Measurements from ENCODE around the gene CDH6.

Gene CDH6

DNA sequence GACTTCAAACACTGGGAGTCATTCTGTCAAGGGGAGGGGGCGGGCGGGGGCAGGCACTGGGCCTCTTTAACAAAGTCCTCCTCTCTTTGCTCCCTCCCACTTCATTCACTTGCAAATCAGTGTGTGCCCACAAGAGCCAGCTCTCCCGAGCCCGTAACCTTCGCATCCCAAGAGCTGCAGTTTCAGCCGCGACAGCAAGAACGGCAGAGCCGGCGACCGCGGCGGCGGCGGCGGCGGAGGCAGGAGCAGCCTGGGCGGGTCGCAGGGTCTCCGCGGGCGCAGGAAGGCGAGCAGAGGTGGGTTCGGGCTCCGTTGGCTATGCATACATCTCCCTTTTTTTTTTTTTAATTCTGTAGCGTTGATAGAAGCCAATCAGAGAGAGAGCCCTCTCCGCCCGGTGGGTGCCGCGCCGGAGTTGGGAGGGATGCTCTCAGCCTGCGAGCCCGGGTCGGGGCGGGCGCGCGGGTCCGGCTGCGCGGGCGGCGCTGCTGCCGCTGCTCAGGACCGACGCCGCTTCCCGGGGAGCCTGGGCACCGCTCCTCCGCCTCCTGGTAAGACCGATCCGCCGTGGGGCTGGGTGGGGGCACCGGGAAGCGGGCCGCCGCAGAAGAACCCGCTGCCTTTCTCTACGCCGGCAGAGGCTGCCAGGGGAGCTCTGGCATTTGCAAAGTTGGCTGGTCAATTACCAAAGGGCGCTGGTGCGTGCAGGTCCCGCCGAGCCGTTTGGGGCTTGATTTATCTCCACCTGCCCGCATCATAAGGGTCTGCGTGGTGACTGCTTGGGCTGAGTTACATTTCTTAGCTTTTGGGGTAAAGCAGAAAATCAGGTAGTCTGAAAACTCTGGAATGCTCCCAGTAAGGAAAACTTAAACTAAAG, at the start of gene CDH6:
Gene CDH6 (plus strand): TSS at position 96 of the 877 bp plus-strand sequence. CDS start 73,788 bp downstream, outside the sequence.
- DNase-seq: peak in 45 of 58 donors; percentile 5 to 69 (median 37)

GRCh38 chr5:31144364-31144763, 49.1 kb upstream of the CDH6 start:
- no peak for DNase-seq

DNA sequence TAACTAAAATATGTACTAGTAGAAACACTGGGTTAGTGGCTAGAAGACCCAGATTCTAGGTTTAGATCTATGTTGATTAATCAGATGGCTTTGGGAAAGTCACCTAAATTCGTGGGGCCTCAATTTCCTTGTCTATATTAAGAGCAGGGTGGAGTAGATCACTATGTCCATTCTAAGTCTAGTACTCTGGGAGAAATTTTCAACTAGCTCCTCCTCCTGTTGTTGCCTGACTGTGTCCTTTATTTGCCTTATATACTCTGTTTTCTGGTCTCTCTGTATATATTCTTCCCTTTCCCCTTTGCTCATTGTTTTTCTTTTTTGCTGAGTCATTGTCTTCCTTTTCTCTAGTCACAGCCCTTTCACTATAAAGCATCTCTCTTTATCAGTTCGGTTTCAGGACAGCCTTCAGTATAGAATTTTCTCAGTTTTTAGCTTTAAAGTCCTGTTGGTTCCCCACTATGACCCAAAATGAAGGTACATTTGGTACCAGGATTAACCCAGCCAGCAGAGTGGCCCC, 44.5 kb upstream of the CDH6 start:
- no peak for DNase-seq

- DNase-seq: no peak
Observed at GRCh38 chr5:31153521-31153920, 40.0 kb upstream of the CDH6 start.

DNA sequence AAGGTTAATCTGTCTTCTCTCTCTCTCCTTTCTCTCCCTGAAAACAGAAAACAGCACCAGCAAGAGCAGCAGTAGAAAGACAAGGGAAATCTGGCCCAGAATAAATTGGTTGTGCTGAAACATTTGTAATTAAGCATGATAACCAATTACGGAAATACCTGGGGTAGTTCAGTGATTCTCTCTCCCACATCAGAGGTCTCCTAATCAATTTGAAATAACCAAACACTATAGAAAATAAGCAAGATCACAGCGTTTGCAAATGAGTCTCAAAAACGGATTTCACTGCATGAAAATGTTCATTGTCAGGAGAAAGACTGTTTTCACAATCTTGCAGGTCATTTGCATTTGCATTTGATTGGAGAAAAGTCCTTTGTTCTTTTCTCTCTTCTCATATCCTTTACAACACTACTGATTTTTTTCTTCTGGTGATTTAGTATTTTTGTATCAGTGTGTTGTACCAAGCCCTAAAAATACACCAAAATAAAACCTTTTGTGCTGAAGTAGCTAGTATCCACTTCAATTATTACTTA, 36.8 kb upstream of the CDH6 start:
- DNase-seq: no peak

GRCh38 chr5:31157720-31158119, 35.8 kb upstream of the CDH6 start:
- DNase-seq: no peak

DNA sequence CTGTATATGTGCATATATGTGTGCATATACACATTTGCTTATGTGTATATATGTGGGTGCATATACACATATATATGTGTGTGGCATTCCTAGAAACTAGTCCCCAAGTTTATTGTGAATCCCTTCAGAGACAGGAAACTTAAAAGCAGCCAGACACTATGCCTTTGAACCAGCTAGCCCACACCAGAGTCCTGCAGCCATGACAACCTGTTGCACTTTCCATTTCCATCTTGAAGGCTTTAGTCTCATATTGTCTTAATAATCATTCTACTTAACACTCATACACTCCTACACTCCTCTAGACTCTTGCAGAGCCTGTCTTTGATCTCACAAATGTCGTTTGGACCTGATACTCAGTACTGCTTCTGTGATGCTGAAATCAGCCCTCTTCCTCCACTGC, 34.8 kb upstream of the CDH6 start:
- no peak for DNase-seq

DNA sequence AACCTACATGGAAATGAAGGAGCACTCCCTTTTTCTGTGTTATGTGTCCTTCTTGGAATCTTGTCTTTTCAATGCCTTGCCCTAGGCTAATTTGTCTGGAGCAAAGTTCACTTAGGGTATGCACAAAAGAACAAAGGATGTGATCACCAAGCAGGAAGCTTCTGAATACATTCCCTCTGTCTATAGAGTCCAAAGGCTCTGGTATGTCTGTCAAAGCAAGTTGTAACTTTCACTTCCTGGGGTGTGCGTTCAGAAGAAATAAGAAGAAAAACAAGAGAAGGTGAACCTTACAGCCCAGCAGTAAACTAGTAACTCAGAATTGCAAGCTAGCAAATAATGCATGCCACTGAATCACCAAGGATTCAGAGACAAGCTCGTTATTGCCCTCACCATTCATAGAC, 31.7 kb upstream of the CDH6 start:
- no peak for DNase-seq

- no peak for DNase-seq
Observed at GRCh38 chr5:31165729-31166128, 27.8 kb upstream of the CDH6 start.

GRCh38 chr5:31169379-31169778, 24.1 kb upstream of the CDH6 start:
- DNase-seq: no peak

- no peak for DNase-seq
Observed at GRCh38 chr5:31172881-31173280, 20.6 kb upstream of the CDH6 start.

GRCh38 chr5:31173614-31174013, 19.9 kb upstream of the CDH6 start:
- no peak for DNase-seq

- no peak for DNase-seq
Observed at GRCh38 chr5:31181376-31181987, 12.0 kb upstream of the CDH6 start.

DNA sequence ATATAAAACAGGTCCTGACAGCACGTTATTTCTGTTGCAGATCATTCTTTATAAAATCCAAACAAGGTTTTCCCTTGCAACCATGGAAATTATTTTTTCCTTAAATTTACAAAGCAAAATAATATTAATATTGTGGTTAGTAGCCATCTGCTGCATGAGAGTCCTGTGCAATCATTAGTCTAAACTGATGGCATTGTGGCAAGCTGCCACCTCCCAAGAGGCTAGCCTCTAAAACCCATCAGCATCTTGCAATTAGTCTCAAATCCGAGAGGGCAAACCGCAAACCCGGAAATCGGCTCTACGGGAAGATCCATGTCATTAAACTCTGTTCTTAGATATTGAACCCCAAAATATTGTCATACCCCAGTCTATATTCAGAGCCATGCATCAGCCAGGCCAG, 11.3 kb upstream of the CDH6 start:
- DNase-seq: no peak

GRCh38 chr5:31185951-31186350, 7.5 kb upstream of the CDH6 start:
- no peak for DNase-seq

- DNase-seq: peak in 1 of 58 donors; percentile 11
Observed at GRCh38 chr5:31186672-31187267, 6.7 kb upstream of the CDH6 start.

DNA sequence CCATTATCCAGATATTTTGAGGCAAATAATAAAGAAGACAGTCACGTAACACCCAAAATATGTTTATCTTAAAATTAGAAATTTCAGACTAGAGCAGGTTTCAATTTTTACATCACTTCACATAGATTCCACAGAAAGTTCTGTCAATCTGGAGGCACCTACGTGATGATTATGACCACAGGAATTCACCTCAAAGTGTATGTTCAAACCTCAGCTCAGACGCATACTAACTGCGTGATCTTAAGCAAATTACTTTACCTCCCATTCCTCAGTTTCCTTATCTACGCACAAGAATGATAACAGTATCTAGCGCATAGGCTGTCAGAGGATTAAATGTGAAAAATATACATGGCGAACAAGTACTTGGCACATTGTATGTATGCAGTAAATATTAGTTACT, 5.9 kb upstream of the CDH6 start:
- no peak for DNase-seq

GRCh38 chr5:31192442-31192841, 1.0 kb upstream of the CDH6 start:
- no peak for DNase-seq

DNA sequence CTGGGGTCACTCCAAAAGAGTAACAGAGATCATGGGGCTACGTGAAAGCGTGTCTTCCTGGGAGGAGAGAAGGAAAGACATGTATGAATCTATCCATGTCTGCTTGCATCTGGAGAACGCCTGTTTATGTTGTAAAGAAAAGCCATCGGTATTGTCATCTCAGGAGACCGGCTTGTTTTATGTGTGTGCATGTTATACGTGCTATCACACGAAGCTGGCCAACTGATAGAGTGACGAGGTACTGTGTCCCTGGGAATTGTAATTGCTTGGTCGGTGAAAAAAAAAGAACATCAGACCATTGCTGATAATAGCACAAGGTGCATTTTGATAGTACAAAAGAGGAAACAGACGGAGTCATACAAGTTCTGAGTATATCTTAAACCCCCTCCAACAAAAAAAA, 370 bp upstream of the CDH6 start:
- DNase-seq: no peak

DNA sequence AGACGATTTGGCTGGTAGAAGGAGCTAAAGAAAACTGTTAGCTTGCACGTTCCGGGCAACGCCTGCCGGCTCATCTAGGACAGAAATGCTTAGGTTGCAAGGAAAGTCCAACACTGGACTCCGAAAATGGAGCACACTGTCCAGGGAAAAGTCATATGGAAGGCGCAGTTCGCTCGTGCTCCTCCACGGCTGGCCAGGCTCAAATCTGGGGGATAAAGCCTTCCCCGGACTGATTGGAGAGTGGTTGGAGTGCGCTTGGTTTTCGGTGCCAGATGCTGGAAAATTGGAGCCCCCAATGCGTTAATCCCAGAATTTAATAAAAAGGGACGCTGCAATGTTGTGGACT, 955 bp downstream of the CDH6 start:
- DNase-seq: peak in 1 of 58 donors; percentile 24

- no peak for DNase-seq
Observed at GRCh38 chr5:31194892-31195555, 1.5 kb downstream of the CDH6 start.

- no peak for DNase-seq
Observed at GRCh38 chr5:31196309-31196708, 2.8 kb downstream of the CDH6 start.

Measured in anterior cingulate cortex (tissue), 58 donors.